GM19467 (cell line): ENCODE data around the gene MARCHF6.
"Not testable (repeated sequence)": the region's sequence is repeated elsewhere in the genome, so short reads cannot be mapped to it uniquely, and the experiment has no call there.

Experiments used
- ATAC-seq: cut with Tn5 transposase; IDR thresholded peaks from one replicate; pipeline ENCODE4 v1.9.1; 2021; ENCODE audit warnings: mild to moderate bottlenecking, moderate library complexity; ENCODE audit not compliant: unreplicated experiment

The MARCHF6 gene

GRCh38 chr5:10323588-10324488 lies 29.7 kb upstream of the MARCHF6 start:
- no peak for ATAC-seq

GRCh38 chr5:10324518-10325370 lies 28.8 kb upstream of the MARCHF6 start:
- no peak for ATAC-seq

- no peak for ATAC-seq
Measured at GRCh38 chr5:10328323-10328722, 25.2 kb upstream of the MARCHF6 start.

GRCh38 chr5:10329446-10329819 lies 24.1 kb upstream of the MARCHF6 start:
- no peak for ATAC-seq

- ATAC-seq: no peak
Measured at GRCh38 chr5:10329820-10330481, 23.5 kb upstream of the MARCHF6 start.

- no peak for ATAC-seq
Measured at GRCh38 chr5:10330511-10331230, 22.8 kb upstream of the MARCHF6 start.

- ATAC-seq: no peak
Measured at GRCh38 chr5:10331341-10331796, 22.1 kb upstream of the MARCHF6 start.

GRCh38 chr5:10332301-10332700 lies 21.2 kb upstream of the MARCHF6 start:
- ATAC-seq: no peak

GRCh38 chr5:10333154-10334006 lies 20.1 kb upstream of the MARCHF6 start:
- peak; percentile 57 for ATAC-seq

GRCh38 chr5:10334831-10335230 lies 18.7 kb upstream of the MARCHF6 start:
- no peak for ATAC-seq

- no peak for ATAC-seq
Measured at GRCh38 chr5:10335711-10336470, 17.6 kb upstream of the MARCHF6 start.

- no peak for ATAC-seq
Measured at GRCh38 chr5:10337107-10337506, 16.4 kb upstream of the MARCHF6 start.

- ATAC-seq: no peak
Measured at GRCh38 chr5:10337986-10338385, 15.5 kb upstream of the MARCHF6 start.

GRCh38 chr5:10338686-10339057 lies 14.8 kb upstream of the MARCHF6 start:
- no peak for ATAC-seq

- no peak for ATAC-seq
Measured at GRCh38 chr5:10339058-10339811, 14.3 kb upstream of the MARCHF6 start.

GRCh38 chr5:10339958-10340357 lies 13.5 kb upstream of the MARCHF6 start:
- ATAC-seq: no peak

GRCh38 chr5:10343486-10343885 lies 10.0 kb upstream of the MARCHF6 start:
- ATAC-seq: no peak

GRCh38 chr5:10344461-10345106 lies 8.9 kb upstream of the MARCHF6 start:
- not testable (repeated sequence) for ATAC-seq
